Muscle layer of colon (tissue), 2 donors: Measurements from ENCODE around the gene STAG2.

ENCODE experiments used
- H3K27ac ChIP-seq: one replicate; pipeline ENCODE4 v1.7.0; 2013; ENCODE audit warnings: low read depth, mild to moderate bottlenecking, low read length, moderate library complexity
- H3K27me3 ChIP-seq, 2 donors: one replicate each; pipeline ENCODE4 v1.7.0; 2013; ENCODE audit warnings: low read length in 2 of 2, mild to moderate bottlenecking in 2 of 2; ENCODE audit not compliant: insufficient read depth in 2 of 2, control insufficient read depth in 1 of 2
- H3K36me3 ChIP-seq: one replicate; pipeline ENCODE4 v1.7.0; 2013; ENCODE audit warnings: mild to moderate bottlenecking, low read length; ENCODE audit not compliant: insufficient read depth
- H3K4me1 ChIP-seq: one replicate; pipeline ENCODE4 v1.7.0; 2013; ENCODE audit warnings: mild to moderate bottlenecking, low read length; ENCODE audit not compliant: insufficient read depth
- H3K4me3 ChIP-seq, 2 donors: one replicate each; pipeline ENCODE4 v1.7.0; 2013; ENCODE audit warnings: low read length in 2 of 2, low read depth in 1 of 2, mild to moderate bottlenecking in 1 of 2, moderate library complexity in 1 of 2
- H3K9ac ChIP-seq: one replicate; pipeline ENCODE4 v1.7.0; 2013; ENCODE audit warnings: low read length
- H3K9me3 ChIP-seq: one replicate; pipeline ENCODE4 v1.7.0; 2013; ENCODE audit warnings: mild to moderate bottlenecking, low read length
- donor health status: abdominal sarcoma.
- donor health status: Adenocarcinoma of cecum.

The STAG2 gene

GRCh38 chrX:123959281-123960063 lies 2.0 kb upstream of the STAG2 start:
- Histone ChIP-seq H3K36me3 (no peaks in the 10 kb centered on the region), H3K27me3 (peaks cover 4 to 11% of the 10 kb centered on the region in 2 donors), H3K27ac (peak overlapping the region; percentile 73), H3K9me3 (no peaks in the 10 kb centered on the region), H3K4me1 (no peaks in the 10 kb centered on the region), H3K9ac (peak overlapping the region; percentile 81), H3K4me3 (peak overlapping the region; percentile 63 to 64)

GRCh38 chrX:123960956-123961267 lies 594 bp upstream of the STAG2 start:
- H3K27ac ChIP-seq: peak overlapping the region; percentile 95
- H3K36me3 ChIP-seq: no peaks in the 10 kb centered on the region
- H3K27me3 ChIP-seq: peaks cover 4 to 11% of the 10 kb centered on the region in 2 donors
- H3K4me3 ChIP-seq: peak overlapping the region; percentile 52 to 80
- H3K9me3 ChIP-seq: no peaks in the 10 kb centered on the region
- peak overlapping the region; percentile 55 for H3K9ac ChIP-seq
- no peaks in the 10 kb centered on the region for H3K4me1 ChIP-seq

GRCh38 chrX:123962006-123962467 lies 531 bp downstream of the STAG2 start:
- Histone ChIP-seq H3K36me3 (no peaks in the 10 kb centered on the region), H3K27ac (peak overlapping the region; percentile 86), H3K27me3 (peaks cover 4 to 11% of the 10 kb centered on the region in 2 donors), H3K9ac (peak overlapping the region; percentile 68), H3K4me1 (no peaks in the 10 kb centered on the region), H3K9me3 (no peaks in the 10 kb centered on the region), H3K4me3 (peak overlapping the region; percentile 52 to 80)

- no peaks in the 10 kb centered on the region for H3K9me3 ChIP-seq
- peak overlapping the region; percentile 86 for H3K27ac ChIP-seq
- H3K27me3 ChIP-seq: peaks cover 4 to 11% of the 10 kb centered on the region in 2 donors
- H3K36me3 ChIP-seq: no peaks in the 10 kb centered on the region
- H3K4me1 ChIP-seq: no peaks in the 10 kb centered on the region
- peak overlapping the region; percentile 49 to 80 for H3K4me3 ChIP-seq
- peak overlapping the region; percentile 68 for H3K9ac ChIP-seq
Observed at GRCh38 chrX:123962794-123963373, 1.4 kb downstream of the STAG2 start.

- peak overlapping the region in 1 of 2 donors; percentile 80 for H3K4me3 ChIP-seq
- H3K36me3 ChIP-seq: no peaks in the 10 kb centered on the region
- no peaks in the 10 kb centered on the region for H3K4me1 ChIP-seq
- no peaks in the 10 kb centered on the region for H3K9me3 ChIP-seq
- H3K9ac ChIP-seq: peak overlapping the region; percentile 20
- peak overlapping the region; percentile 28 for H3K27ac ChIP-seq
- H3K27me3 ChIP-seq: peaks cover 0 to 11% of the 10 kb centered on the region in 2 donors
Observed at GRCh38 chrX:123964156-123964834, 2.8 kb downstream of the STAG2 start.

GRCh38 chrX:123965712-123966111 lies 4.2 kb downstream of the STAG2 start:
- no peaks in the 10 kb centered on the region for H3K36me3 ChIP-seq
- peaks cover 0 to 4% of the 10 kb centered on the region in 2 donors for H3K27me3 ChIP-seq
- no peak overlapping the region for H3K4me3 ChIP-seq
- H3K9me3 ChIP-seq: no peaks in the 10 kb centered on the region
- H3K9ac ChIP-seq: no peak overlapping the region
- no peak overlapping the region for H3K27ac ChIP-seq
- peaks cover 6% of the 10 kb centered on the region for H3K4me1 ChIP-seq

- H3K9ac ChIP-seq: no peak overlapping the region
- H3K9me3 ChIP-seq: no peaks in the 10 kb centered on the region
- H3K4me1 ChIP-seq: peaks cover 6% of the 10 kb centered on the region
- H3K4me3 ChIP-seq: no peak overlapping the region
- H3K27me3 ChIP-seq: no peaks in the 10 kb centered on the region
- H3K27ac ChIP-seq: no peak overlapping the region
- no peaks in the 10 kb centered on the region for H3K36me3 ChIP-seq
Observed at GRCh38 chrX:123967497-123967896, 6.0 kb downstream of the STAG2 start.

- no peaks in the 10 kb centered on the region for H3K9me3 ChIP-seq
- peaks cover 6% of the 10 kb centered on the region for H3K4me1 ChIP-seq
- no peak overlapping the region for H3K4me3 ChIP-seq
- no peaks in the 10 kb centered on the region for H3K27me3 ChIP-seq
- H3K27ac ChIP-seq: no peak overlapping the region
- no peaks in the 10 kb centered on the region for H3K36me3 ChIP-seq
- H3K9ac ChIP-seq: no peak overlapping the region
Observed at GRCh38 chrX:123968383-123969050, 7.0 kb downstream of the STAG2 start.

- H3K27me3 ChIP-seq: no peaks in the 10 kb centered on the region
- no peak overlapping the region for H3K9ac ChIP-seq
- no peaks in the 10 kb centered on the region for H3K9me3 ChIP-seq
- no peak overlapping the region for H3K4me3 ChIP-seq
- H3K36me3 ChIP-seq: no peaks in the 10 kb centered on the region
- no peak overlapping the region for H3K27ac ChIP-seq
- H3K4me1 ChIP-seq: peaks cover 6% of the 10 kb centered on the region
Observed at GRCh38 chrX:123971982-123972381, 10.5 kb downstream of the STAG2 start.

- no peaks in the 10 kb centered on the region for H3K27me3 ChIP-seq
- no peak overlapping the region for H3K9ac ChIP-seq
- no peak overlapping the region for H3K4me3 ChIP-seq
- H3K9me3 ChIP-seq: no peaks in the 10 kb centered on the region
- H3K4me1 ChIP-seq: peaks cover 6% of the 10 kb centered on the region
- no peaks in the 10 kb centered on the region for H3K36me3 ChIP-seq
- no peak overlapping the region for H3K27ac ChIP-seq
Observed at GRCh38 chrX:123973921-123974320, 12.4 kb downstream of the STAG2 start.

GRCh38 chrX:123975180-123975579 lies 13.7 kb downstream of the STAG2 start:
- Histone ChIP-seq H3K4me1 (peaks cover 4% of the 10 kb centered on the region), H3K27ac (no peak overlapping the region), H3K4me3 (no peak overlapping the region), H3K36me3 (no peaks in the 10 kb centered on the region), H3K9me3 (no peaks in the 10 kb centered on the region), H3K9ac (no peak overlapping the region), H3K27me3 (no peaks in the 10 kb centered on the region)
